ENCODE data around the gene OTULINL.

OTULINL gene

GRCh38 chr5:14590949-14591348 is 9.4 kb downstream of the OTULINL start:
- Histone ChIP-seq H3K4me2 (no peak overlapping the region), H3K79me2 (ENCODE audit: insufficient read depth, low read depth) (no peaks in the 10 kb centered on the region; the same call in 1 of the 2 replicates), H3K36me3 (ENCODE audit: insufficient read depth) (no peaks in the 10 kb centered on the region), H3K4me3 (IDR thresholded peaks at IDR 0.05; ENCODE audit: insufficient read depth, low read depth, low read length) (no peak overlapping the region), H3K27me3 (ENCODE audit: insufficient read depth, low read depth) (no peaks in the 10 kb centered on the region), H3K9ac (no peak overlapping the region), H3K4me1 (ENCODE audit: low read depth, poor library complexity, severe bottlenecking) (no peaks in the 10 kb centered on the region), H2AFZ (ENCODE audit: low read depth) (no peak overlapping the region), H4K20me1 (ENCODE audit: insufficient read depth) (no peaks in the 10 kb centered on the region), H3K27ac (no peak overlapping the region)
- TF ChIP-seq CTCF (conservative IDR thresholded peaks at IDR 0.05; ENCODE audit: low read depth, low read length): no peak

- no peak overlapping the region for H3K4me3 ChIP-seq (IDR thresholded peaks at IDR 0.05; ENCODE audit: insufficient read depth, low read depth, low read length)
- no peak overlapping the region for H3K27ac ChIP-seq
- no peak for TF ChIP-seq CTCF (conservative IDR thresholded peaks at IDR 0.05; ENCODE audit: low read depth, low read length)
- H3K27me3 ChIP-seq (ENCODE audit: insufficient read depth, low read depth): no peaks in the 10 kb centered on the region
- no peaks in the 10 kb centered on the region for H3K4me1 ChIP-seq (ENCODE audit: low read depth, poor library complexity, severe bottlenecking)
- no peak overlapping the region for H2AFZ ChIP-seq (ENCODE audit: low read depth)
- H3K4me2 ChIP-seq: no peak overlapping the region
- H3K9ac ChIP-seq: no peak overlapping the region
- no peaks in the 10 kb centered on the region; the same call in 1 of the 2 replicates for H3K79me2 ChIP-seq (ENCODE audit: insufficient read depth, low read depth)
- H4K20me1 ChIP-seq (ENCODE audit: insufficient read depth): no peaks in the 10 kb centered on the region
- H3K36me3 ChIP-seq (ENCODE audit: insufficient read depth): no peaks in the 10 kb centered on the region; the same call in 1 of the 2 replicates
These were observed 10.0 kb downstream of the OTULINL start for GRCh38 chr5:14591548-14591947.

GRCh38 chr5:14593326-14594021 is 11.9 kb downstream of the OTULINL start:
- Histone ChIP-seq H3K4me1 (ENCODE audit: low read depth, poor library complexity, severe bottlenecking) (peaks cover 5% of the 10 kb centered on the region), H4K20me1 (ENCODE audit: insufficient read depth) (no peaks in the 10 kb centered on the region), H3K9ac (no peak overlapping the region), H3K4me2 (no peak overlapping the region), H2AFZ (ENCODE audit: low read depth) (no peak overlapping the region), H3K36me3 (ENCODE audit: insufficient read depth) (no peaks in the 10 kb centered on the region; the same call in 1 of the 2 replicates), H3K79me2 (ENCODE audit: insufficient read depth, low read depth) (no peaks in the 10 kb centered on the region; the same call in 1 of the 2 replicates), H3K27ac (no peak overlapping the region), H3K27me3 (ENCODE audit: insufficient read depth, low read depth) (no peaks in the 10 kb centered on the region), H3K4me3 (IDR thresholded peaks at IDR 0.05; ENCODE audit: insufficient read depth, low read depth, low read length) (no peak overlapping the region)
- no peak for TF ChIP-seq CTCF (conservative IDR thresholded peaks at IDR 0.05; ENCODE audit: low read depth, low read length)

GRCh38 chr5:14594378-14595074 is 12.9 kb downstream of the OTULINL start:
- Histone ChIP-seq H3K27me3 (ENCODE audit: insufficient read depth, low read depth) (no peaks in the 10 kb centered on the region), H4K20me1 (ENCODE audit: insufficient read depth) (no peaks in the 10 kb centered on the region), H3K4me3 (IDR thresholded peaks at IDR 0.05; ENCODE audit: insufficient read depth, low read depth, low read length) (no peak overlapping the region), H3K4me2 (no peak overlapping the region), H3K27ac (no peak overlapping the region), H3K36me3 (ENCODE audit: insufficient read depth) (no peaks in the 10 kb centered on the region; the same call in 1 of the 2 replicates), H3K9ac (no peak overlapping the region), H3K4me1 (ENCODE audit: low read depth, poor library complexity, severe bottlenecking) (peaks cover 5% of the 10 kb centered on the region), H3K79me2 (ENCODE audit: insufficient read depth, low read depth) (no peaks in the 10 kb centered on the region), H2AFZ (ENCODE audit: low read depth) (no peak overlapping the region)
- TF ChIP-seq CTCF (conservative IDR thresholded peaks at IDR 0.05; ENCODE audit: low read depth, low read length): no peak
